HepG2 (cell line): Measurements from ENCODE around the gene ATP5F1E. TPM values are rescaled to one million over a fixed set of nuclear protein-coding genes. Genes with fewer than 3 reads are reported as not detected.

Experiments used
- FOXO1 ChIP-seq: sonication (generic); formaldehyde crosslinking; IDR thresholded peaks from 2 replicates; pipeline ENCODE4 v1.4.0; 2020; ENCODE audit warnings: missing genetic modification reagents
- GPN1 ChIP-seq: sonication (generic); formaldehyde crosslinking; IDR thresholded peaks from 2 replicates; pipeline ENCODE4 v1.5.1; 2020; ENCODE audit warnings: missing genetic modification reagents, borderline replicate concordance
- JUNB ChIP-seq: sonication (generic); formaldehyde crosslinking; IDR thresholded peaks from 2 replicates; pipeline ENCODE4 v1.8.0; 2022; ENCODE audit warnings: missing genetic modification reagents, mild to moderate bottlenecking, borderline replicate concordance
- JUND ChIP-seq: sonication (generic); formaldehyde crosslinking; IDR thresholded peaks from 2 replicates; pipeline ENCODE4 v1.8.0; 2022; ENCODE audit warnings: mild to moderate bottlenecking, missing genetic modification reagents
- KMT2B ChIP-seq: IDR thresholded peaks from 2 replicates; pipeline ENCODE4 v1.6.1; 2016; ENCODE audit warnings: missing genetic modification reagents, missing compliant biosample characterization
- MBD4 ChIP-seq: IDR thresholded peaks from 2 replicates; pipeline ENCODE4 v1.6.1; 2012; ENCODE audit warnings: low read length, inconsistent platforms, borderline replicate concordance
- SNRNP70 ChIP-seq: fragments of 200-400 bp; formaldehyde crosslinking; IDR thresholded peaks from 2 replicates; pipeline ENCODE4 v1.6.1; 2017; ENCODE audit warnings: mild to moderate bottlenecking, low read depth, low read length, moderate library complexity
- YEATS2 ChIP-seq: sonication (generic); formaldehyde crosslinking; IDR thresholded peaks from 2 replicates; pipeline ENCODE4 v1.4.0; 2020; ENCODE audit warnings: missing genetic modification reagents, borderline replicate concordance
- ZFP36L1 ChIP-seq: sonication (generic); formaldehyde crosslinking; IDR thresholded peaks from 2 replicates; pipeline ENCODE4 v1.8.0; 2022; ENCODE audit warnings: mild to moderate bottlenecking, missing genetic modification reagents, moderate library complexity
- ZFYVE20 ChIP-seq: sonication (generic); formaldehyde crosslinking; IDR thresholded peaks from 2 replicates; pipeline ENCODE4 v1.8.0; 2023; ENCODE audit warnings: low read depth, mild to moderate bottlenecking, moderate library complexity, missing genetic modification reagents, borderline replicate concordance
- ZNF572 ChIP-seq: sonication (generic); formaldehyde crosslinking; IDR thresholded peaks from 2 replicates; pipeline ENCODE4 v1.5.1; 2020; ENCODE audit warnings: mild to moderate bottlenecking, missing genetic modification reagents
- polyA plus RNA-seq, 8 experiments: library from polyadenylated mRNA; depleted of rRNA in 3 of 8; stranded (reverse) in 7 of 8; unstranded in 1 of 8; fragments of >200 nt; fragmentation: Illumina TruSeq in 4 of 8; extraction: Trizol in 4 of 8; gene quantifications; 2 replicates each; pipeline versions ENCODE4 v1.2.1 to v1.2.3, GENCODE V29; 2011 to 2016; ENCODE audit warnings: low read depth in 4 of 8, missing spikeins in 1 of 8, mixed read lengths in 1 of 8; ENCODE audit not compliant: insufficient read depth in 1 of 8
- total RNA-seq, 5 experiments: library from RNA; depleted of rRNA; stranded (reverse); fragments of >200 nt; fragmentation: Illumina TruSeq; extraction: Trizol; gene quantifications; 2 replicates each; pipeline ENCODE4 v1.2.3, GENCODE V29; 2016; ENCODE audit warnings: low read depth in 1 of 5
- TF ChIP-seq, protein P1 (sequence below): IDR thresholded peaks from 2 replicates; pipeline ENCODE4 v1.6.1; 2012; ENCODE audit warnings: low read depth, low read length, improper control_type of control experiment
- TF ChIP-seq, protein P2 (sequence below): sonication (generic); formaldehyde crosslinking; IDR thresholded peaks from 2 replicates; pipeline ENCODE4 v1.9.0; 2021; ENCODE audit warnings: missing genetic modification reagents, borderline replicate concordance
- TF ChIP-seq, protein P3 (sequence below): sonication (generic); formaldehyde crosslinking; IDR thresholded peaks from 2 replicates; pipeline ENCODE4 v1.4.0; 2020; ENCODE audit warnings: missing genetic modification reagents
- TF ChIP-seq, protein P4 (sequence below): sonication (generic); formaldehyde crosslinking; IDR thresholded peaks from 2 replicates; pipeline ENCODE4 v1.4.0; 2020; ENCODE audit warnings: missing genetic modification reagents, mild to moderate bottlenecking, borderline replicate concordance

The ATP5F1E gene
- total and polyA plus RNA-seq, 2 of the 13 experiments (the other 11 are each of a cell fraction or from before 2014, with no cell fraction given), result 121 to 134 TPM

DNA sequence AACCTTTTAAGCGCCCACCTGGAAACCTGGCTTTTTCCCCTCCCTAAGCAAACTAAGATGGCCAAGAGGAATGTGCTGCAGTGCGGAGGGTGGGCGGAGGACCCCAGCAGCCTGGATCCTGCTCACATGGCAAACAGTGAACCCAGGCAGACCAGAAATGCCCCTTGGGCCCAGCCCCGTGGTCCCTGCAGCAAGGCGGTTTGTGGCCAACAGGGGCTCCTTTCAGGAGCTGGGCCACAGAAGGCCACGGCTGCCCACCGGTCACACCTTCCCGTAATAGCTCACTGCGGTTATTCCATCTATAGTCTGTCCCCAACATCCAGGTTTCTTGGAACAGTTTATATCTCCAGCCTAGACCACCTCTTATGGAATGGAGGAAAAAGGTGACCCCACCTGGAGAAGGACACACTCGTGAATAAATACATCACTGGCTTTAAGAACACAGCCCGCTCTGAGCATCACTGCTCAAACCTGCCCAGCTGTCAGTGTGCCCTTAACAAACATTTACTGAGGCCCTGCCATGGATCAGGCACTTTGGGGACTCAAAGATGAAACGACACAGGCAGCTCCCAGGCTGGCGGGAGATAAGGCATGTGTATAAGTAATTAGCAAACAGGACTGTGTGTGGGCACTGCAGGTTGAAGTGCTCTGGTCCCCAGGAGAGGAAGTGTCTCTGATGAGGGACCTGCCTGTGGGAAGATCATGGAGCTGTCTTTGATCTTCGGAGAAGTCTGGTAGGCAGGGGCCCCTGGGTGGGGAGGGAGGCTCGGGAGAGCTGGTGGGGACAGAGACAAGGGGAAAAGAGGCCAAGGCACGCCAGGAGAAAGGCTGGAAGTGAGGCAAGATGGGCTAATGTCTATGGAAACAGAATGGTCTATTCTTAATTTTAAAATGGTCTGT, 16.1 kb downstream of the ATP5F1E start (continued):
- TF ChIP-seq, protein P1, sequence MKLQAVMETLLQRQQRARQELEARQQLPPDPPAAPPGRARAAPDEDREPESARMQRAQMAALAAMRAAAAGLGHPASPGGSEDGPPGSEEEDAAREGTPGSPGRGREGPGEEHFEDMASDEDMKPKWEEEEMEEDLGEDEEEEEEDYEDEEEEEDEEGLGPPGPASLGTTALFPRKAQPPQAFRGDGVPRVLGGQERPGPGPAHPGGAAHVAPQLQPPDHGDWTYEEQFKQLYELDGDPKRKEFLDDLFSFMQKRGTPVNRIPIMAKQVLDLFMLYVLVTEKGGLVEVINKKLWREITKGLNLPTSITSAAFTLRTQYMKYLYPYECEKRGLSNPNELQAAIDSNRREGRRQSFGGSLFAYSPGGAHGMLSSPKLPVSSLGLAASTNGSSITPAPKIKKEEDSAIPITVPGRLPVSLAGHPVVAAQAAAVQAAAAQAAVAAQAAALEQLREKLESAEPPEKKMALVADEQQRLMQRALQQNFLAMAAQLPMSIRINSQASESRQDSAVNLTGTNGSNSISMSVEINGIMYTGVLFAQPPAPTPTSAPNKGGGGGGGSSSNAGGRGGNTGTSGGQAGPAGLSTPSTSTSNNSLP, result peak; percentile 56; the same call in 1 of the 2 replicates
- TF ChIP-seq ZFP36L1 (CRISPR knock-in tag) (no peak), KMT2B (CRISPR knock-in tag) (no peak), YEATS2 (0 out of 2 replicates have a peak, but pooled peaks have one; percentile 24), MBD4 (no peak), GPN1 (CRISPR knock-in tag) (no peak), JUND (CRISPR knock-in tag) (no peak), ZFYVE20 (CRISPR knock-in tag) (no peak), JUNB (CRISPR knock-in tag) (no peak; the same call in 1 of the 2 replicates), SNRNP70 (no peak), FOXO1 (peak; percentile 89; the same call in 1 of the 2 replicates), ZNF572 (CRISPR knock-in tag) (peak; percentile 81; the same call in 1 of the 2 replicates)
- TF ChIP-seq, protein P2, sequence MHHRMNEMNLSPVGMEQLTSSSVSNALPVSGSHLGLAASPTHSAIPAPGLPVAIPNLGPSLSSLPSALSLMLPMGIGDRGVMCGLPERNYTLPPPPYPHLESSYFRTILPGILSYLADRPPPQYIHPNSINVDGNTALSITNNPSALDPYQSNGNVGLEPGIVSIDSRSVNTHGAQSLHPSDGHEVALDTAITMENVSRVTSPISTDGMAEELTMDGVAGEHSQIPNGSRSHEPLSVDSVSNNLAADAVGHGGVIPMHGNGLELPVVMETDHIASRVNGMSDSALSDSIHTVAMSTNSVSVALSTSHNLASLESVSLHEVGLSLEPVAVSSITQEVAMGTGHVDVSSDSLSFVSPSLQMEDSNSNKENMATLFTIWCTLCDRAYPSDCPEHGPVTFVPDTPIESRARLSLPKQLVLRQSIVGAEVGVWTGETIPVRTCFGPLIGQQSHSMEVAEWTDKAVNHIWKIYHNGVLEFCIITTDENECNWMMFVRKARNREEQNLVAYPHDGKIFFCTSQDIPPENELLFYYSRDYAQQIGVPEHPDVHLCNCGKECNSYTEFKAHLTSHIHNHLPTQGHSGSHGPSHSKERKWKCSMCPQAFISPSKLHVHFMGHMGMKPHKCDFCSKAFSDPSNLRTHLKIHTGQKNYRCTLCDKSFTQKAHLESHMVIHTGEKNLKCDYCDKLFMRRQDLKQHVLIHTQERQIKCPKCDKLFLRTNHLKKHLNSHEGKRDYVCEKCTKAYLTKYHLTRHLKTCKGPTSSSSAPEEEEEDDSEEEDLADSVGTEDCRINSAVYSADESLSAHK (CRISPR knock-in tag), result no peak
- TF ChIP-seq, protein P3, sequence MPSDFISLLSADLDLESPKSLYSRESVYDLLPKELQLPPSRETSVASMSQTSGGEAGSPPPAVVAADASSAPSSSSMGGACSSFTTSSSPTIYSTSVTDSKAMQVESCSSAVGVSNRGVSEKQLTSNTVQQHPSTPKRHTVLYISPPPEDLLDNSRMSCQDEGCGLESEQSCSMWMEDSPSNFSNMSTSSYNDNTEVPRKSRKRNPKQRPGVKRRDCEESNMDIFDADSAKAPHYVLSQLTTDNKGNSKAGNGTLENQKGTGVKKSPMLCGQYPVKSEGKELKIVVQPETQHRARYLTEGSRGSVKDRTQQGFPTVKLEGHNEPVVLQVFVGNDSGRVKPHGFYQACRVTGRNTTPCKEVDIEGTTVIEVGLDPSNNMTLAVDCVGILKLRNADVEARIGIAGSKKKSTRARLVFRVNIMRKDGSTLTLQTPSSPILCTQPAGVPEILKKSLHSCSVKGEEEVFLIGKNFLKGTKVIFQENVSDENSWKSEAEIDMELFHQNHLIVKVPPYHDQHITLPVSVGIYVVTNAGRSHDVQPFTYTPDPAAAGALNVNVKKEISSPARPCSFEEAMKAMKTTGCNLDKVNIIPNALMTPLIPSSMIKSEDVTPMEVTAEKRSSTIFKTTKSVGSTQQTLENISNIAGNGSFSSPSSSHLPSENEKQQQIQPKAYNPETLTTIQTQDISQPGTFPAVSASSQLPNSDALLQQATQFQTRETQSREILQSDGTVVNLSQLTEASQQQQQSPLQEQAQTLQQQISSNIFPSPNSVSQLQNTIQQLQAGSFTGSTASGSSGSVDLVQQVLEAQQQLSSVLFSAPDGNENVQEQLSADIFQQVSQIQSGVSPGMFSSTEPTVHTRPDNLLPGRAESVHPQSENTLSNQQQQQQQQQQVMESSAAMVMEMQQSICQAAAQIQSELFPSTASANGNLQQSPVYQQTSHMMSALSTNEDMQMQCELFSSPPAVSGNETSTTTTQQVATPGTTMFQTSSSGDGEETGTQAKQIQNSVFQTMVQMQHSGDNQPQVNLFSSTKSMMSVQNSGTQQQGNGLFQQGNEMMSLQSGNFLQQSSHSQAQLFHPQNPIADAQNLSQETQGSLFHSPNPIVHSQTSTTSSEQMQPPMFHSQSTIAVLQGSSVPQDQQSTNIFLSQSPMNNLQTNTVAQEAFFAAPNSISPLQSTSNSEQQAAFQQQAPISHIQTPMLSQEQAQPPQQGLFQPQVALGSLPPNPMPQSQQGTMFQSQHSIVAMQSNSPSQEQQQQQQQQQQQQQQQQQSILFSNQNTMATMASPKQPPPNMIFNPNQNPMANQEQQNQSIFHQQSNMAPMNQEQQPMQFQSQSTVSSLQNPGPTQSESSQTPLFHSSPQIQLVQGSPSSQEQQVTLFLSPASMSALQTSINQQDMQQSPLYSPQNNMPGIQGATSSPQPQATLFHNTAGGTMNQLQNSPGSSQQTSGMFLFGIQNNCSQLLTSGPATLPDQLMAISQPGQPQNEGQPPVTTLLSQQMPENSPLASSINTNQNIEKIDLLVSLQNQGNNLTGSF (CRISPR knock-in tag), result peak; percentile 46; the same call in 1 of the 2 replicates
- TF ChIP-seq, protein P4, sequence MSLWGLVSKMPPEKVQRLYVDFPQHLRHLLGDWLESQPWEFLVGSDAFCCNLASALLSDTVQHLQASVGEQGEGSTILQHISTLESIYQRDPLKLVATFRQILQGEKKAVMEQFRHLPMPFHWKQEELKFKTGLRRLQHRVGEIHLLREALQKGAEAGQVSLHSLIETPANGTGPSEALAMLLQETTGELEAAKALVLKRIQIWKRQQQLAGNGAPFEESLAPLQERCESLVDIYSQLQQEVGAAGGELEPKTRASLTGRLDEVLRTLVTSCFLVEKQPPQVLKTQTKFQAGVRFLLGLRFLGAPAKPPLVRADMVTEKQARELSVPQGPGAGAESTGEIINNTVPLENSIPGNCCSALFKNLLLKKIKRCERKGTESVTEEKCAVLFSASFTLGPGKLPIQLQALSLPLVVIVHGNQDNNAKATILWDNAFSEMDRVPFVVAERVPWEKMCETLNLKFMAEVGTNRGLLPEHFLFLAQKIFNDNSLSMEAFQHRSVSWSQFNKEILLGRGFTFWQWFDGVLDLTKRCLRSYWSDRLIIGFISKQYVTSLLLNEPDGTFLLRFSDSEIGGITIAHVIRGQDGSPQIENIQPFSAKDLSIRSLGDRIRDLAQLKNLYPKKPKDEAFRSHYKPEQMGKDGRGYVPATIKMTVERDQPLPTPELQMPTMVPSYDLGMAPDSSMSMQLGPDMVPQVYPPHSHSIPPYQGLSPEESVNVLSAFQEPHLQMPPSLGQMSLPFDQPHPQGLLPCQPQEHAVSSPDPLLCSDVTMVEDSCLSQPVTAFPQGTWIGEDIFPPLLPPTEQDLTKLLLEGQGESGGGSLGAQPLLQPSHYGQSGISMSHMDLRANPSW (CRISPR knock-in tag), result 0 out of 2 replicates have a peak, but pooled peaks have one; percentile 47
